ENCODE data around the gene GGTLC2.

The GGTLC2 gene

DNA sequence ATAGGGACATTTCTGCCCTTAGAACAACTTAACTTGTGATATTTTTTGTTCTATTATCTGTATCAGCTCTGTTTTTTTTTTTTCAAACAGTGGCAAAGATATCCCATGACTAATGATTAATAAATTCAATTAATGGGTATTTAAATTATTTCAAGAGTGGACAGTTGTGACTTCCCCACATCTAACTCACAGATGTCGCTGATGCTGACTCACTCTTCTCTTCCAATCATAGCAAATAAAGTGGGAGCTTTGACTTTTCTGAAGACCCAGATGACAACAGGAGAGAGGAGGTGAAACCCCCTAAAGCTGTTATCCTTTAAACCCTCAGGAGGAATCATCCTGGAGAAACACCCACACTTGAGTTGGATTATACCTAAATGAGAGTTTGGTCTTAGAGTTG, 27.1 kb downstream of the GGTLC2 start:
- Histone ChIP-seq H3F3A (ENCODE audit: insufficient read depth, low read length) (no peaks in the 10 kb centered on the region), H3K4me2 (ENCODE audit: low read length) (no peak overlapping the region), H3K27ac (ENCODE audit: low read depth, low read length, poor library complexity, severe bottlenecking) (no peak overlapping the region), H3K4me1 (ENCODE audit: insufficient read depth, low read length, severe bottlenecking) (peaks cover 38% of the 10 kb centered on the region), H3K9ac (ENCODE audit: low read length) (no peak overlapping the region), H3K4me3 (ENCODE audit: low read depth, low read length, poor library complexity, severe bottlenecking) (no peak overlapping the region), H3K79me2 (ENCODE audit: insufficient read depth, low read length) (no peaks in the 10 kb centered on the region), H3K36me3 (ENCODE audit: insufficient read depth, low read length) (no peaks in the 10 kb centered on the region; the same call in 1 of the 2 replicates), H4K20me1 (ENCODE audit: insufficient read depth, low read length) (no peaks in the 10 kb centered on the region), H3K9me2 (ENCODE audit: low read depth, low read length) (no peaks in the 10 kb centered on the region), H2AFZ (ENCODE audit: low read length) (no peak overlapping the region), H3K27me3 (ENCODE audit: insufficient read depth, low read length) (no peaks in the 10 kb centered on the region), H3K9me3 (ENCODE audit: low read length) (peaks cover 14% of the 10 kb centered on the region)
- no peak for TF ChIP-seq EZH2 (IDR thresholded peaks at IDR 0.05; ENCODE audit: borderline replicate concordance, low read length)
- TF ChIP-seq, protein P1, sequence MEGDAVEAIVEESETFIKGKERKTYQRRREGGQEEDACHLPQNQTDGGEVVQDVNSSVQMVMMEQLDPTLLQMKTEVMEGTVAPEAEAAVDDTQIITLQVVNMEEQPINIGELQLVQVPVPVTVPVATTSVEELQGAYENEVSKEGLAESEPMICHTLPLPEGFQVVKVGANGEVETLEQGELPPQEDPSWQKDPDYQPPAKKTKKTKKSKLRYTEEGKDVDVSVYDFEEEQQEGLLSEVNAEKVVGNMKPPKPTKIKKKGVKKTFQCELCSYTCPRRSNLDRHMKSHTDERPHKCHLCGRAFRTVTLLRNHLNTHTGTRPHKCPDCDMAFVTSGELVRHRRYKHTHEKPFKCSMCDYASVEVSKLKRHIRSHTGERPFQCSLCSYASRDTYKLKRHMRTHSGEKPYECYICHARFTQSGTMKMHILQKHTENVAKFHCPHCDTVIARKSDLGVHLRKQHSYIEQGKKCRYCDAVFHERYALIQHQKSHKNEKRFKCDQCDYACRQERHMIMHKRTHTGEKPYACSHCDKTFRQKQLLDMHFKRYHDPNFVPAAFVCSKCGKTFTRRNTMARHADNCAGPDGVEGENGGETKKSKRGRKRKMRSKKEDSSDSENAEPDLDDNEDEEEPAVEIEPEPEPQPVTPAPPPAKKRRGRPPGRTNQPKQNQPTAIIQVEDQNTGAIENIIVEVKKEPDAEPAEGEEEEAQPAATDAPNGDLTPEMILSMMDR (IDR thresholded peaks at IDR 0.05; ENCODE audit: low read length): no peak

DNA sequence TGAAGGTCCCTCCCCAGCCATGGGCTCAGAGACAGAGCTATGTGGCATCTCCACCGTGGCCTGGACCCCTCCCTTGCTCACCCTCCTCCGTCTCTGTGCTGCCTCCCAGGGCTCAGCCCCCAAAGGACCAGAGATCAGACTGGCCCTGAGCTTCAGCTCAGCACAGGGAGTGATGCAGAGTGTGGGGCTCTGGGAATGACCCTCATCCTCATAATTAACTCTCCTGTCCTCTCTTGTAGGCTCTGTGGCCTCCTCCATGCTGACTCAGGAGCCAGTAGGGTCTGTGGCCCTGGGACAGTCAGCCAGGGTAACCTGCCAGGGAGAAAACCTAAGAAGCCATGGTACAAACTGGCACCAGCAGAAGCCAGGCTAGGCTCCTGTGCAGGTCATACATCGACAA, 28.7 kb downstream of the GGTLC2 start:
- Histone ChIP-seq H3K36me3 (ENCODE audit: insufficient read depth, low read length) (no peaks in the 10 kb centered on the region; the same call in 1 of the 2 replicates), H3K79me2 (ENCODE audit: insufficient read depth, low read length) (no peaks in the 10 kb centered on the region), H3K4me3 (ENCODE audit: low read depth, low read length, poor library complexity, severe bottlenecking) (no peak overlapping the region), H3K27ac (ENCODE audit: low read depth, low read length, poor library complexity, severe bottlenecking) (peak overlapping the region; percentile 26), H3K9me2 (ENCODE audit: low read depth, low read length) (no peaks in the 10 kb centered on the region), H3K4me1 (ENCODE audit: insufficient read depth, low read length, severe bottlenecking) (peaks cover 33% of the 10 kb centered on the region), H4K20me1 (ENCODE audit: insufficient read depth, low read length) (no peaks in the 10 kb centered on the region), H2AFZ (ENCODE audit: low read length) (no peak overlapping the region), H3K27me3 (ENCODE audit: insufficient read depth, low read length) (no peaks in the 10 kb centered on the region), H3F3A (ENCODE audit: insufficient read depth, low read length) (no peaks in the 10 kb centered on the region), H3K4me2 (ENCODE audit: low read length) (no peak overlapping the region), H3K9me3 (ENCODE audit: low read length) (peaks cover 14% of the 10 kb centered on the region), H3K9ac (ENCODE audit: low read length) (no peak overlapping the region; the same call in 1 of the 2 replicates)
- no peak for TF ChIP-seq EZH2 (IDR thresholded peaks at IDR 0.05; ENCODE audit: borderline replicate concordance, low read length)
- TF ChIP-seq, protein P1 (IDR thresholded peaks at IDR 0.05; ENCODE audit: low read length): no peak

DNA sequence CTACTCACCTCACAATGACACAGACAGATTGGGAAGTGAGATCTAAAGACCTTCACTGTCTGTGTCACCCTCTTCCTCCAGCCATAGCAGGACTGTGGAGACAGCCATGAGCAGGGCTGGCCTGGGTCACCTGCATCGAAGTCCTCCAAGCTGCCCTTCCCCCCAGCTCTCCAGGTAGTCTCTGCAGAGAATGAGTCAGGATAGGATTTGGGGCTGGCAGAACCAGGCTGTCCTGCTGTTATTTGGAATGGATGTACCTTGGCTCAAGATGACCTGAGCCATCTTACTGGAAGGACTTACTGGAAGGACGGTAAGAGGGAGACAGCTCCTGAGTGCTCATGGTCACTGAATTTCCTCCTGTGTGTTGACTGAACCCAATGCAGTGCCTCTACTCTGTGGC, 29.2 kb downstream of the GGTLC2 start:
- H3K9me3 ChIP-seq (ENCODE audit: low read length): peaks cover 14% of the 10 kb centered on the region
- H3F3A ChIP-seq (ENCODE audit: insufficient read depth, low read length): no peaks in the 10 kb centered on the region
- H3K27me3 ChIP-seq (ENCODE audit: insufficient read depth, low read length): no peaks in the 10 kb centered on the region
- H3K4me3 ChIP-seq (ENCODE audit: low read depth, low read length, poor library complexity, severe bottlenecking): no peak overlapping the region
- no peaks in the 10 kb centered on the region for H3K9me2 ChIP-seq (ENCODE audit: low read depth, low read length)
- H3K9ac ChIP-seq (ENCODE audit: low read length): no peak overlapping the region; the same call in 1 of the 2 replicates
- H3K36me3 ChIP-seq (ENCODE audit: insufficient read depth, low read length): no peaks in the 10 kb centered on the region; the same call in 1 of the 2 replicates
- no peak overlapping the region for H3K4me2 ChIP-seq (ENCODE audit: low read length)
- peak overlapping the region; percentile 26 for H3K27ac ChIP-seq (ENCODE audit: low read depth, low read length, poor library complexity, severe bottlenecking)
- no peaks in the 10 kb centered on the region for H3K79me2 ChIP-seq (ENCODE audit: insufficient read depth, low read length)
- no peaks in the 10 kb centered on the region for H4K20me1 ChIP-seq (ENCODE audit: insufficient read depth, low read length)
- peaks cover 33% of the 10 kb centered on the region for H3K4me1 ChIP-seq (ENCODE audit: insufficient read depth, low read length, severe bottlenecking)
- no peak for TF ChIP-seq EZH2 (IDR thresholded peaks at IDR 0.05; ENCODE audit: borderline replicate concordance, low read length)
- TF ChIP-seq, protein P1 (IDR thresholded peaks at IDR 0.05; ENCODE audit: low read length): no peak
- H2AFZ ChIP-seq (ENCODE audit: low read length): no peak overlapping the region
